Liver (tissue), 9 donors: ENCODE data around the gene TSEN2. TPM values are rescaled to one million over a fixed set of nuclear protein-coding genes. Genes with fewer than 3 reads are reported as not detected.
A peak's percentile ranks its signal among the peaks of the same experiment; 100 is the strongest.

Experiments
- DNase-seq: peaks from one replicate; pipeline ENCODE4 v3.0.0-alpha.2; 2017; ENCODE audit warnings: low spot score
- H3K27ac ChIP-seq, 2 donors: one replicate each; pipeline ENCODE4 v1.7.0; 2013; ENCODE audit warnings: inconsistent platforms in 2 of 2, low read length in 2 of 2, control low read depth in 1 of 2, low read depth in 1 of 2, mild to moderate bottlenecking in 1 of 2
- H3K27me3 ChIP-seq, 4 donors: one replicate each; pipeline versions ENCODE4 v1.6.1 to v1.7.0; 2013; ENCODE audit warnings: low read length in 3 of 4, inconsistent platforms in 1 of 4, mild to moderate bottlenecking in 1 of 4, moderate library complexity in 1 of 4; ENCODE audit not compliant: control insufficient read depth in 4 of 4, insufficient read depth in 4 of 4
- H3K36me3 ChIP-seq, 4 donors: one replicate each; pipeline versions ENCODE4 v1.6.1 to v1.7.0; 2013; ENCODE audit warnings: low read length in 3 of 4, mild to moderate bottlenecking in 3 of 4, low read depth in 1 of 4, moderate library complexity in 1 of 4; ENCODE audit not compliant: control insufficient read depth in 4 of 4, insufficient read depth in 3 of 4
- H3K4me1 ChIP-seq, 4 donors: one replicate each; pipeline versions ENCODE4 v1.6.1 to v1.7.0; 2013; ENCODE audit warnings: low read length in 3 of 4, mild to moderate bottlenecking in 3 of 4, moderate library complexity in 1 of 4; ENCODE audit not compliant: control insufficient read depth in 4 of 4, insufficient read depth in 4 of 4
- H3K4me3 ChIP-seq, 3 donors: one replicate each; pipeline versions ENCODE4 v1.6.1 to v1.7.0; 2013; ENCODE audit warnings: low read length in 3 of 3, control low read depth in 1 of 3, low read depth in 1 of 3, mild to moderate bottlenecking in 1 of 3
- H3K9ac ChIP-seq, 2 donors: one replicate each; pipeline ENCODE4 v1.7.0; 2013; ENCODE audit warnings: low read length in 2 of 2, mild to moderate bottlenecking in 2 of 2, moderate library complexity in 2 of 2, control low read depth in 1 of 2, low read depth in 1 of 2
- H3K9me3 ChIP-seq, 4 donors: one replicate each; pipeline versions ENCODE4 v1.6.1 to v1.7.0; 2013; ENCODE audit warnings: low read length in 3 of 4; ENCODE audit not compliant: control insufficient read depth in 4 of 4
- EGR1 ChIP-seq, 2 donors: IDR thresholded peaks; 2 replicates each; pipeline ENCODE4 v1.6.1; 2016 to 2018; ENCODE audit warnings: antibody characterized with exemption in 2 of 2, low read depth in 2 of 2
- FOXA1 ChIP-seq: IDR thresholded peaks from 2 replicates; pipeline ENCODE4 v1.6.1; 2016; ENCODE audit warnings: antibody characterized with exemption
- FOXA2 ChIP-seq: IDR thresholded peaks from 2 replicates; pipeline ENCODE4 v1.6.1; 2016; ENCODE audit warnings: antibody characterized with exemption
- GABPA ChIP-seq, 2 donors: IDR thresholded peaks in 1 of 2; conservative IDR thresholded peaks in 1 of 2; 2 replicates each; pipeline ENCODE4 v1.6.1; 2016; ENCODE audit warnings: antibody characterized with exemption in 2 of 2, mild to moderate bottlenecking in 1 of 2, moderate library complexity in 1 of 2
- HNF4A ChIP-seq, 2 donors: conservative IDR thresholded peaks; 2 replicates each; pipeline ENCODE4 v1.6.1; 2016; ENCODE audit warnings: antibody characterized with exemption in 2 of 2, mild to moderate bottlenecking in 2 of 2
- HNF4G ChIP-seq: IDR thresholded peaks from 2 replicates; pipeline ENCODE4 v1.6.1; 2016; ENCODE audit warnings: antibody characterized with exemption
- JUND ChIP-seq, 2 donors: IDR thresholded peaks; 2 replicates each; pipeline ENCODE4 v1.6.1; 2016; ENCODE audit warnings: antibody characterized with exemption in 2 of 2
- NR2F2 ChIP-seq: IDR thresholded peaks from 2 replicates; pipeline ENCODE4 v1.6.1; 2016; ENCODE audit warnings: antibody characterized with exemption
- RAD21 ChIP-seq, 2 donors: IDR thresholded peaks; 2 replicates each; pipeline ENCODE4 v1.6.1; 2016; ENCODE audit warnings: antibody characterized with exemption in 2 of 2, mild to moderate bottlenecking in 2 of 2
- RXRA ChIP-seq, 2 donors: IDR thresholded peaks; 2 replicates each; pipeline ENCODE4 v1.6.1; 2017 to 2018; ENCODE audit warnings: antibody characterized with exemption in 2 of 2, mild to moderate bottlenecking in 1 of 2
- SP1 ChIP-seq: IDR thresholded peaks from 2 replicates; pipeline ENCODE4 v1.6.1; 2018; ENCODE audit warnings: antibody characterized with exemption, mild to moderate bottlenecking
- TAF1 ChIP-seq: conservative IDR thresholded peaks from 2 replicates; pipeline ENCODE4 v1.6.1; 2016; ENCODE audit warnings: antibody characterized with exemption, mild to moderate bottlenecking
- YY1 ChIP-seq: IDR thresholded peaks from 2 replicates; pipeline ENCODE4 v1.6.1; 2016; ENCODE audit warnings: antibody characterized with exemption, mild to moderate bottlenecking
- ZBTB33 ChIP-seq: IDR thresholded peaks from 2 replicates; pipeline ENCODE4 v1.6.1; 2016; ENCODE audit warnings: antibody characterized with exemption
- WGBS: extraction: QIAGEN DNeasy Blood & Tissue Kit; methylation state at CpG from one replicate; pipeline ENCODE4 v1.1.7; 2013; 5-methylcytosine and 5-hydroxymethylcytosine counted together
- polyA plus RNA-seq, 2 donors: library from polyadenylated mRNA; stranded (reverse) in 1 of 2; unstranded in 1 of 2; fragments of 200-250 nt in 1 of 2; fragments of >200 nt in 1 of 2; fragmentation: Nextera tagmentation in 1 of 2; extraction: Ambion mirVana in 1 of 2; gene quantifications; one replicate each; pipeline versions ENCODE4 v1.2.1 to v1.2.3, GENCODE V29; 2013 to 2015
- total RNA-seq, 2 donors: library from RNA; depleted of rRNA; stranded (reverse); fragments of >200 nt; gene quantifications; one replicate each; pipeline ENCODE4 v1.2.3, GENCODE V29; 2014
- TF ChIP-seq, protein P1 (sequence below): IDR thresholded peaks from 2 replicates; pipeline ENCODE4 v1.6.1; 2016; ENCODE audit warnings: antibody characterized with exemption
- TF ChIP-seq, protein P2 (sequence below): fragments of 150-350 bp; IDR thresholded peaks from 2 replicates; pipeline ENCODE4 v1.5.1; 2017; ENCODE audit warnings: improper control_type of control experiment, low read depth, low read length; ENCODE audit not compliant: missing input control
- TF ChIP-seq, protein P3 (sequence below): IDR thresholded peaks from 2 replicates; pipeline ENCODE4 v1.6.1; 2016; ENCODE audit warnings: antibody characterized with exemption
- TF ChIP-seq, protein P4 (sequence below): IDR thresholded peaks from 2 replicates; pipeline ENCODE4 v1.6.1; 2016; ENCODE audit warnings: antibody characterized with exemption, mild to moderate bottlenecking
- donor health status: healthy.
- donor health status: healthy.
- donor health status: healthy.
- donor health status: healthy.
- donor health status: healthy.

TSEN2 gene
- total and polyA plus RNA-seq, 4 donors, result 4.1 to 14.1 (median 6.9) TPM

GRCh38 chr3:12444582-12445471 is 39.5 kb upstream of the TSEN2 start:
- WGBS, result 66% methylated on average over 24 of the region's 24 CpGs
- Histone ChIP-seq H3K36me3 (no peaks in the 10 kb centered on the region), H3K27me3 (no peaks in the 10 kb centered on the region), H3K9ac (no peak overlapping the region), H3K4me3 (no peak overlapping the region), H3K27ac (no peak overlapping the region), H3K9me3 (no peaks in the 10 kb centered on the region), H3K4me1 (no peaks in the 10 kb centered on the region)
- peak; percentile 54 for DNase-seq
- TF ChIP-seq FOXA1, result no peak
- TF ChIP-seq HNF4A (conservative IDR thresholded peaks at IDR 0.05), result no peak
- TF ChIP-seq EGR1 (IDR thresholded peaks at IDR 0.05; ENCODE audit: low read depth in 2 of 2), result no peak
- TF ChIP-seq RAD21 (IDR thresholded peaks at IDR 0.05), result no peak
- TF ChIP-seq, protein P1, sequence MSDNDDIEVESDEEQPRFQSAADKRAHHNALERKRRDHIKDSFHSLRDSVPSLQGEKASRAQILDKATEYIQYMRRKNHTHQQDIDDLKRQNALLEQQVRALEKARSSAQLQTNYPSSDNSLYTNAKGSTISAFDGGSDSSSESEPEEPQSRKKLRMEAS, result no peak
- no peak for TF ChIP-seq GABPA (IDR thresholded peaks at IDR 0.05 in 1 of 2, conservative IDR thresholded peaks at IDR 0.05 in 1 of 2)
- no peak for TF ChIP-seq RXRA (IDR thresholded peaks at IDR 0.05)
- no peak for TF ChIP-seq SP1
- TF ChIP-seq JUND (IDR thresholded peaks at IDR 0.05), result no peak
- no peak for TF ChIP-seq NR2F2
- TF ChIP-seq ZBTB33, result no peak
- TF ChIP-seq, protein P2, sequence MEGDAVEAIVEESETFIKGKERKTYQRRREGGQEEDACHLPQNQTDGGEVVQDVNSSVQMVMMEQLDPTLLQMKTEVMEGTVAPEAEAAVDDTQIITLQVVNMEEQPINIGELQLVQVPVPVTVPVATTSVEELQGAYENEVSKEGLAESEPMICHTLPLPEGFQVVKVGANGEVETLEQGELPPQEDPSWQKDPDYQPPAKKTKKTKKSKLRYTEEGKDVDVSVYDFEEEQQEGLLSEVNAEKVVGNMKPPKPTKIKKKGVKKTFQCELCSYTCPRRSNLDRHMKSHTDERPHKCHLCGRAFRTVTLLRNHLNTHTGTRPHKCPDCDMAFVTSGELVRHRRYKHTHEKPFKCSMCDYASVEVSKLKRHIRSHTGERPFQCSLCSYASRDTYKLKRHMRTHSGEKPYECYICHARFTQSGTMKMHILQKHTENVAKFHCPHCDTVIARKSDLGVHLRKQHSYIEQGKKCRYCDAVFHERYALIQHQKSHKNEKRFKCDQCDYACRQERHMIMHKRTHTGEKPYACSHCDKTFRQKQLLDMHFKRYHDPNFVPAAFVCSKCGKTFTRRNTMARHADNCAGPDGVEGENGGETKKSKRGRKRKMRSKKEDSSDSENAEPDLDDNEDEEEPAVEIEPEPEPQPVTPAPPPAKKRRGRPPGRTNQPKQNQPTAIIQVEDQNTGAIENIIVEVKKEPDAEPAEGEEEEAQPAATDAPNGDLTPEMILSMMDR, result no peak
- TF ChIP-seq, protein P3, sequence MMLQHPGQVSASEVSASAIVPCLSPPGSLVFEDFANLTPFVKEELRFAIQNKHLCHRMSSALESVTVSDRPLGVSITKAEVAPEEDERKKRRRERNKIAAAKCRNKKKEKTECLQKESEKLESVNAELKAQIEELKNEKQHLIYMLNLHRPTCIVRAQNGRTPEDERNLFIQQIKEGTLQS, result no peak
- TF ChIP-seq FOXA2, result no peak
- no peak for TF ChIP-seq YY1
- TF ChIP-seq, protein P4, sequence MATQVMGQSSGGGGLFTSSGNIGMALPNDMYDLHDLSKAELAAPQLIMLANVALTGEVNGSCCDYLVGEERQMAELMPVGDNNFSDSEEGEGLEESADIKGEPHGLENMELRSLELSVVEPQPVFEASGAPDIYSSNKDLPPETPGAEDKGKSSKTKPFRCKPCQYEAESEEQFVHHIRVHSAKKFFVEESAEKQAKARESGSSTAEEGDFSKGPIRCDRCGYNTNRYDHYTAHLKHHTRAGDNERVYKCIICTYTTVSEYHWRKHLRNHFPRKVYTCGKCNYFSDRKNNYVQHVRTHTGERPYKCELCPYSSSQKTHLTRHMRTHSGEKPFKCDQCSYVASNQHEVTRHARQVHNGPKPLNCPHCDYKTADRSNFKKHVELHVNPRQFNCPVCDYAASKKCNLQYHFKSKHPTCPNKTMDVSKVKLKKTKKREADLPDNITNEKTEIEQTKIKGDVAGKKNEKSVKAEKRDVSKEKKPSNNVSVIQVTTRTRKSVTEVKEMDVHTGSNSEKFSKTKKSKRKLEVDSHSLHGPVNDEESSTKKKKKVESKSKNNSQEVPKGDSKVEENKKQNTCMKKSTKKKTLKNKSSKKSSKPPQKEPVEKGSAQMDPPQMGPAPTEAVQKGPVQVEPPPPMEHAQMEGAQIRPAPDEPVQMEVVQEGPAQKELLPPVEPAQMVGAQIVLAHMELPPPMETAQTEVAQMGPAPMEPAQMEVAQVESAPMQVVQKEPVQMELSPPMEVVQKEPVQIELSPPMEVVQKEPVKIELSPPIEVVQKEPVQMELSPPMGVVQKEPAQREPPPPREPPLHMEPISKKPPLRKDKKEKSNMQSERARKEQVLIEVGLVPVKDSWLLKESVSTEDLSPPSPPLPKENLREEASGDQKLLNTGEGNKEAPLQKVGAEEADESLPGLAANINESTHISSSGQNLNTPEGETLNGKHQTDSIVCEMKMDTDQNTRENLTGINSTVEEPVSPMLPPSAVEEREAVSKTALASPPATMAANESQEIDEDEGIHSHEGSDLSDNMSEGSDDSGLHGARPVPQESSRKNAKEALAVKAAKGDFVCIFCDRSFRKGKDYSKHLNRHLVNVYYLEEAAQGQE, result no peak
- no peak for TF ChIP-seq TAF1
- TF ChIP-seq HNF4G, result no peak
